Measurements from ENCODE around the gene WDR90. TPM values are rescaled to one million over a fixed set of nuclear protein-coding genes. Genes with fewer than 3 reads are reported as not detected.

Gene WDR90
- polyA plus RNA-seq, 12 donors: 11.6 to 41.2 (median 15.9) TPM; not detected in 1

- no peak for DNase-seq
Measured at GRCh38 chr16:658679-659571, 9.8 kb downstream of the WDR90 start.

GRCh38 chr16:659618-660017, 10.5 kb downstream of the WDR90 start:
- DNase-seq: no peak

GRCh38 chr16:660132-660458, 10.9 kb downstream of the WDR90 start:
- DNase-seq: no peak

DNA sequence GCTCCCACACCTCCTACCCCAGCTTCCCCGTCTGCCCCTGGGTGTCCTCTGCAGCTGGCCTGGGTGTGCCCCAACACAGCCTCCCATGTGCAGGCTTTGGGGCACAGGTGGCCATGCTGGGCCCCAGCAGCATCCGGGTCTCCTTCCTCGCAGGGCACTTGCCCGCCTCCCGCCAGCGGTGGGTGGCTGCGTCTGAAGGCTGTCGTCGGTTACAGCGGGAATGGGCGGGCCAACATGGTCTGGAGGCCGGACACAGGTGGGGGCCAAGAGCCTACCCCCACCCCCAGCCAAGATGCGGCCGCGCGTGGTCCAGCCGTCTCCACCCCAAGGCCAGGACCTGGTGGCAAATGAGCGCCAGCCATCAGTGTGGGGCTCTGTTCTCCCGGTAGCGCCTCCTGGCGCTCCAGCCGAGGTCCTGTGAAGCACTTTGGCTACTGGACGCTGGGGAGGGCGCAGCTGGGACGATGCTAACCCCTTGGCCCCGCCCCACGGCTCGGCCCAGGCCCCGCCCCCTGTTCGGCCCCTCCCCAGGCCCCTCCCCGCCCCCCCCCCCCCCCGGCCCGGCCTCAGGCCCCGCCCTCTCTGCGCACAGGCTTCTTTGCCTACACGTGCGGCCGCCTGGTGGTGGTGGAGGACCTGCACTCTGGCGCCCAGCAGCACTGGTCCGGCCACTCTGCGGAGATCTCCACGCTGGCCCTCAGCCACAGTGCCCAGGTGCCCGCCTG, 11.5 kb downstream of the WDR90 start:
- peak; percentile 66 for DNase-seq

DNA sequence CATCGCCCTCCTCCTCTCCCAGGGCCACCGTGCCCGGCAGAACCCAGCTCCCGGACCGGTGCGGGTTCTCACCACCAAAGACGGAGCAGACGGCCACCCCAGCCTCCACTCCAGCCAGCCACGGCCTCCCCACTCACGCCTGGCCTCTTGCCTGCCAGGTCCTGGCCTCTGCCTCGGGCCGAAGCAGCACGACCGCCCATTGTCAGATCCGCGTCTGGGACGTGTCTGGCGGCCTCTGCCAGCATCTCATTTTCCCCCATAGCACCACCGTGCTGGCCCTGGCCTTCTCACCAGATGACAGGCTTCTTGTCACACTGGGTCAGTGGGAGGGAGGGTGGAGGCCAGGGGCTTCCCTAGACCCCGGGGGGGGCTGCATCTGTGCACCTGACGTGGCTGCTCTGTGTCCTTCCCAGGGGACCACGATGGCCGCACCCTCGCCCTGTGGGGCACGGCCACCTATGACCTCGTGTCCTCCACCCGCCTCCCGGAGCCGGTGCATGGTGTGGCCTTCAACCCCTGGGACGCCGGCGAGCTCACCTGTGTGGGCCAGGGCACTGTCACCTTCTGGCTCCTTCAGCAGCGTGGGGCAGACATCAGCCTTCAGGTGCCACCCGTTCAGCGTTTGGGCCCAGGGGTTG, 12.1 kb downstream of the WDR90 start:
- DNase-seq: no peak

DNA sequence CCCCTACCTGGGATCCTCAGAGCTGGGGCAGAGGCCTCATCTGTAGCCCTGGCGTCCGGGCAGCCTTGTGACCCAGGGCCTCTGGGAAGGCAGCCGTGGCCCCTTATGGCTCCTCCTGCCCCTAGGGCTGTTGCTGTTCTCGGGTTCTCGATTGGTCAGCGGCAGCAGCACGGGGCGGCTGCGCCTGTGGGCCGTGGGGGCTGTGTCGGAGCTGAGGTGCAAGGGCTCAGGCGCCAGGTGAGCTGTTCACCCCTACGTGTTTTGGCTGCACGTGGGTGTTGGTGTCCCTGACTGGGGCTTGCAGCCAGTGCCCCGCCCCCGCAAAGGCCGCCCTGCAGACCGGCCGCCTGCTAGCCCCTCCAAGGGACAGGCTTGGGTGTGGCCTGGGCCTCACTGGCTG, 12.9 kb downstream of the WDR90 start:
- DNase-seq: no peak

DNA sequence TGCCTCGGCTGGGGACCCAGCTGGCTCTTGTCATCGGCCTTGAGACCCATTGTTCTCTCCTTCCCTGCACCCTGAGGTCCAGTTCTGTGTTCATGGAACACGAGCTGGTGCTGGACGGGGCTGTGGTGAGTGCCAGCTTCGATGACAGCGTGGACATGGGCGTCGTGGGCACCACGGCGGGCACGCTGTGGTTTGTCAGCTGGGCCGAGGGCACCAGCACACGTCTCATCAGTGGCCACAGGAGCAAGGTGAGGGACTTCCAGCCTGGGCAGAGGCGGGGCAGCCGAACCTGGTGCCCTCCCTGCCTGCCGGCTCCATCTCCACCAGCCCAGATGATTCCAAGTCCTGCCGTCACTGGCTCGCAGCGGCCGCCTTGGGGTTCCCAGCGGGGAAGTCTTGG, 13.4 kb downstream of the WDR90 start:
- DNase-seq: no peak

- no peak for DNase-seq
Measured at GRCh38 chr16:666572-666971, 17.4 kb downstream of the WDR90 start.

DNA sequence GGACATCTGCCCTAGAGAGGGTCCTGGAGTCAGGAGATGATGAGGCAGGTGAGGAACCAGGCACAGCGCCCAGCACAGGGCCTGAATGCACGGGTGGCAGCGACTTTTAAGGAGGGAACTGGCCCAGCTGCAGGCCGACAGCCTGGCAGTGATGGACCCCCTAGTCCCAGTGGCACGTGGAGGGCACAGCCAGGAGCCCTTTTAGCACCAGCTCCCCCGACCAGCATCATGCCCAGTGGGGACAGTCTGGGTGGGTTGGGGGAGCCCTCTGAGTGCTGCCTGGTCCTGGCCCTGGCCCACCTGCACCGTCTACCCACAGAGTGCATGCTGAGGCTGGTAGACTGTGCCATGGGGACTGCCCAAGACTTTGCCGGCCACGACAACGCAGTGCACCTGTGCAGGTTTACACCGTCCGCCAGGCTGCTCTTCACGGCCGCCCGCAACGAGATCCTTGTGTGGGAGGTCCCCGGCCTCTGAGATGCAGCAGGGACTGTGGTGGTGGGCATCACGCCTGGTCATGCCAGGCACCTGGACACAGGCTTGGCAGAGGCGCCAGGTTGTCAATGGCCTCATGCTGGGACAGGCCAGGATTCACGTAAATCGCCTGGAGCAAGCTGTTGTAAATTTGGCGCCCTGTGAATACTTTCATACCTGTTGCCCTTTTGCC, 18.1 kb downstream of the WDR90 start:
- no peak for DNase-seq

DNA sequence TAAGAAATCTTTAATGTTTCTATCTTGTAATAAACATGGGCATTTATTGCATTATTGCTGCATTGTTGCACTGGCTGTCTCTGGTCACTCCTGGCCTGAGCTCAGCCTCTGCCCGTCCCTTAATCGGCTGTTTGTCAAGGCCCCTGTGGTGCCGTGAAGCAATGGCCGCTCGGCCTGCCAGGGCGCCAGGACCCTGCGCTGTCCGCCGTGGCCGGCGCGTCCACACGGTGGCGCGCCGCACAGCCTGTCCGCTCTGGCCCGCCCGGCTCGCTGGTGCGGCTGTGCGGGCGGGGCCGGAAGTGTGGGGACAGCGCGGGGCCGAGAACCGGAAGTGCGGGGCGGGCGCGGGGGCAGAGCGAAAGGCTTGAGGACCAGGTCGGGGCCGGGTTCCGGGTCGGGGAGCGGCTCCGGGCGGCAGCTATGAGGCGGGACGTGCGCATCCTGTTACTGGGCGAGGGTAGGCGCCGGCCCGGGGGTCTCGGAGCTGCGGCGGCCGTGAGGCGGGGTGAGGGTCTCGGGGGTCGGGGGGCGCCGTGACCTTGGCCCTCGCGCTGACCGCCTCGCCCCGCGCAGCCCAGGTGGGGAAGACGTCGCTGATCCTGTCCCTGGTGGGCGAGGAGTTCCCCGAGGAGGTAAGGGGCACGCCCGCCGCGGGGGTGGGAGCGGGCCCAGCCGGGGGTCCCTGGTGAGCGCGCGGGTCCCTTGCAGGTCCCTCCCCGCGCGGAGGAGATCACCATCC, 18.8 kb downstream of the WDR90 start, which contains the start of gene RHOT2:
RHOT2 (plus strand) TSS at position 353 of the 739 bp plus-strand sequence; CDS start at position 421, 68 bp downstream.
- DNase-seq: peak; percentile 86

GRCh38 chr16:668519-669171, 19.5 kb downstream of the WDR90 start:
- no peak for DNase-seq

GRCh38 chr16:669666-670065, 20.5 kb downstream of the WDR90 start:
- DNase-seq: no peak

- no peak for DNase-seq
Measured at GRCh38 chr16:670485-671352, 21.6 kb downstream of the WDR90 start.

DNA sequence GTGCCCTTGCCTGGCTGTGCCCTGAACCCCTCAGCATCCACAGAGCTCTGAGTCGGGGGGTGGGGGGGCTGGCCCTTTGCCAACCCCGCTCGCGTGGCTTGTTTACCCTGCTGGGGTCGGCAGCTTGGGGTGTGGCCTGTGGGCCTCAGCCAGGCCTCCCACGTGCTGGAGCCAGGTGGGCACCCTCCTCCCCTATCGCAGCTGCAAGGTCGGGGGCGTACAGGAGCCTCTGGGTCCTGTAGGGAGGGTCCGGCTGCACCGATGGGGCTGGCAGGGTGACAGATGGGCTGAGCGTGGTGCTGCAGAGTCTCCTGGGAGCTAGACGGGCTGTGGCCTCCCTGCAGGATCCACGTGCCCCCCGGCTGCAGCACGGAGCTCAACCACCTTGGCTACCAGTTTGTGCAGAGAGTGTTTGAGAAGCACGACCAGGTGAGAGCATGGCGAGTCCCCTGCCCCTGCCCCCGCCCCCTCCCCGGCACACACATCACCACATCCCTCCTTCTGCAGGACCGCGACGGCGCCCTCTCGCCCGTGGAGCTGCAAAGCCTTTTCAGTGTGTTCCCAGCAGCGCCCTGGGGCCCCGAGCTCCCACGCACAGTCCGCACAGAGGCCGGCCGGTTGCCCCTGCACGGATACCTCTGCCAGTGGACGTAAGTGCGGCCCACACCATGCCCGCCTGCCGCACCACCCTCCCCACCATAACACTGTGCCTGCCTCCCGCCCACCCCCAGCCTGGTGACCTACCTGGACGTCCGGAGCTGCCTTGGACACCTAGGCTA, 22.4 kb downstream of the WDR90 start:
- no peak for DNase-seq

DNA sequence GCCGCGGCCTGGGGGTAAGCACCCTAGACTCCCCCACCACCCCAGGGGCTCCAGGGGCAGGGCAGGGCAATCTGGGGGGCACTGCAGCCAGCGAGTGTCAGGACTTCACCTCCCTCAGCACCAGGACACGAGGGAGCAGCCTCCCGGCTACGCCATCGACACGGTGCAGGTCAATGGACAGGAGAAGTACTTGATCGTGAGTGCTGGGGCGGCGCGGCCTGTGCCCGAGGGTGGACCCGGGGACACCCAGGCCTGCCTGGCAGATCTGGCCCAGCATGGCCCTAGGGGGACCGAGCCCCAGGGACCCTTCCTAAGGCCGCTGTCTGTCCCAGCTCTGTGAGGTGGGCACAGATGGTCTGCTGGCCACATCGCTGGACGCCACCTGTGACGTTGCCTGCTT, 23.2 kb downstream of the WDR90 start:
- DNase-seq: no peak

GRCh38 chr16:672851-673250, 23.7 kb downstream of the WDR90 start:
- DNase-seq: no peak

GRCh38 chr16:673399-673991, 24.3 kb downstream of the WDR90 start:
- no peak for DNase-seq

- DNase-seq: no peak
Measured at GRCh38 chr16:674214-674881, 25.2 kb downstream of the WDR90 start.
